ENCODE measurements around the gene TSKS. TPM values are rescaled to one million over a fixed set of nuclear protein-coding genes. Genes with fewer than 3 reads are reported as not detected.
A peak's percentile ranks its signal among the peaks of the same experiment; 100 is the strongest.

The TSKS gene
- total RNA-seq, 1 donor from 2014 or later = 0.86 TPM

GRCh38 chr19:49696865-49697264, 66.2 kb downstream of the TSKS start:
- DNase-seq (no peak), ATAC-seq (ENCODE audit: poor library complexity) (no peak)
- intact Hi-C loops (cut with DNase I) = no loop called here

GRCh38 chr19:49696115-49696514, 67.0 kb downstream of the TSKS start:
- DNase-seq (no peak), ATAC-seq (ENCODE audit: poor library complexity) (no peak)
- intact Hi-C loops (cut with DNase I) = no loop called here

DNA sequence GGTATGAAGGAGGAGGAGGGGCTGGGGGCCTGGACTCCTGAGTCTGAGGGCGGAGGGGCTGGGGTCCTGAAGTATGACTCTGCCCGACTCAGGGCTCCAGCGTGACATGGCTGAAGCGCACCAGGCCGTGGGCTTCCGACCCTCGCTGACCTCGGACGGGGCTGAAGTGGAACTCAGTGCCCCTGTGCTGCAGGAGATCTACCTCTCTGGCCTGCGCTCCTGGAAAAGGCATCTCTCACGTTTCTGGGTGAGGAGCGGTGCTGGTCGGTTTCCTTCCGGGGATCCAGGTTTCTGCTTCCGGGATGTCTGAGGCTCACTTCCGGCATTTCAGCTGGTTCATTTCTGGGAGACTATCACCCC, 71.0 kb downstream of the TSKS start:
- intact Hi-C loops (cut with DNase I) = no loop called here
- DNase-seq (no peak), ATAC-seq (ENCODE audit: poor library complexity) (no peak)

- intact Hi-C loops (cut with DNase I) = no loop called here
- peak; percentile 80 for DNase-seq
- peak; percentile 52 for ATAC-seq (ENCODE audit: poor library complexity)
Observed at GRCh38 chr19:49691243-49692146, 71.6 kb downstream of the TSKS start.

DNA sequence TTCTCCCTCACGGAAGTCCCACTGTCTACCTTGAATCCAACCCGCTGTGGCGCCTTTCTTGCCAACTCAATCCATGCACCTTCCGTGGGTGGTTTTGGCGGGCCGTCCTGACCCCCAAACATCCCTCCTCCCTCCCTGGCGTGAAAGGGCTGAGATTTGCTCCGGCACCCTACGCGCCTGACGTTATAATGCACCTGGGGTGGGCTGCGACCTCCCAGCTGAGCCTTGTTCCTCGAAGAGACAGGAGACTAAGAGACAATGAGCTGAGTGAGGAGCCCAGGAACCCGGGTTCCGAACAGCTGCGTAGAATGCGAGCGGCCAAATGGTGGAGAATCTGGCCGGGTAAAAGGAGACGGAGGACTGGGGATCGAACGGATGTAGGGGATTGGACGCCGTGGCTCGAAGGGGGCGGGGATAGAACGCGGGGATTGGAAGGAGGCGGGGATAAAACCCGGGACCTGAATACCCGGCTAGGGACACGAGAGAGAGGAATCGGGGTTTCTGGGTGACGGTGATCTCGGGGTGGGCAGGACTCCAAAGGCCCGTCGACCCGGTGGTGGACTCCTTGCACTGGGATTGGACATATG, 72.4 kb downstream of the TSKS start, which contains the start of gene CPT1C:
CPT1C (plus strand) TSS at position 461 of the 587 bp plus-strand sequence. CDS start 1,137 bp downstream, outside the sequence.
- peak; percentile 85 for ATAC-seq (ENCODE audit: poor library complexity)
- intact Hi-C loops (cut with DNase I) = no loop called here
- peak; percentile 85 for DNase-seq

DNA sequence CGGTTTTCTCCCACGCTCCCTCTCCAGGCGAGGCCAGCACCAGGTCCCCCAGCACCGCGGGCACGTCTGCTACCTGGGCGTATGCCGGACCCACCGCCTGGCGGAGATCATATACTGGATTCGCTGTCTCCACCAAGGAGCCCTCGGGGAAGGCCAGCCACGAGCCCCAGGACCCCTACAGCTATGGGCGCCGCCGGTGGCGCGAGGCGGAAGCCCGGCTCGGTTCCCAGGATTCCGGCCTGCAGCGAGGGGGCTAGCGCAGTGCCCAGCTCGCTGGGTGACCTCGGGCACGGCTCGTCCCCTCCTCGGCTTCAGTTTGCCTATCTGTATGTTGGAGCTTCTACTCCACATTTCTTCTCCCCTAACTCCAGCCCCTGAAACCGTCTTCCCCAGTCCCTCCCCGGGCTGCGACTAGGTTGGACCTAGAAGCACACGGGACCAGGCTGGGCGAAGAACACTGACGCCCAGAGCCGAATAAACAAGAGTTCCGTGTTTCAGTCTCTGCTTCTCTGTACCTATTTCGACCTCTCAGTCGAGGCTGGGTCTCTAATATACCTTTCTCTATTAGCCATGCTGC, 72.9 kb downstream of the TSKS start:
- ATAC-seq (ENCODE audit: poor library complexity) = peak; percentile 5
- no peak for DNase-seq
- intact Hi-C loops (cut with DNase I) = no loop called here

Small RNA genes within 50 kb of the gene (microRNA-seq; reads per million reads assigned to microRNA genes)
- not detected for gene MIR6799

Other genes starting within 250 kb of the TSKS start
- 7.3 TPM for gene RCN3, start 235.3 kb downstream of the TSKS start, total RNA-seq
- 45.5 TPM for gene NOSIP, start 182.8 kb downstream of the TSKS start, total RNA-seq
- gene PRRG2, start 182.0 kb downstream of the TSKS start, total RNA-seq = 0.70 TPM
- gene PRR12, start 172.1 kb downstream of the TSKS start, total RNA-seq = 12.6 TPM
- 105 TPM for gene RRAS, start 123.2 kb downstream of the TSKS start, total RNA-seq
- gene SCAF1, start 121.1 kb downstream of the TSKS start, total RNA-seq = 42.0 TPM
- gene IRF3, start 97.4 kb downstream of the TSKS start, total RNA-seq = 29.9 TPM
- 10.8 TPM for gene BCL2L12, start 97.4 kb downstream of the TSKS start, total RNA-seq
- gene PRMT1, start 86.0 kb downstream of the TSKS start, total RNA-seq = 110 TPM
- gene ADM5, start 73.7 kb downstream of the TSKS start, total RNA-seq = 0.67 TPM
- gene CPT1C, start 72.2 kb downstream of the TSKS start, total RNA-seq = 2.2 TPM
- 62.7 TPM for gene AP2A1, start 3.7 kb upstream of the TSKS start, total RNA-seq
- gene FUZ, start 50.0 kb upstream of the TSKS start, total RNA-seq = 19.8 TPM
- gene MED25, start 55.0 kb upstream of the TSKS start, total RNA-seq = 83.4 TPM
- gene PTOV1, start 87.9 kb upstream of the TSKS start, total RNA-seq = 120 TPM
- 36.3 TPM for gene PNKP, start 104.3 kb upstream of the TSKS start, total RNA-seq
- gene AKT1S1, start 114.0 kb upstream of the TSKS start, total RNA-seq = 35.0 TPM
- 46.0 TPM for gene TBC1D17, start 114.4 kb upstream of the TSKS start, total RNA-seq
- not detected for gene IL4I1, start 133.6 kb upstream of the TSKS start, total RNA-seq
- gene ATF5, start 165.9 kb upstream of the TSKS start, total RNA-seq = 7.2 TPM
- 28.2 TPM for gene NUP62, start 166.2 kb upstream of the TSKS start, total RNA-seq
- gene SIGLEC11, start 197.9 kb upstream of the TSKS start, total RNA-seq = 0.75 TPM